ENCODE data around the gene DCTPP1. TPM values are rescaled to one million over a fixed set of nuclear protein-coding genes. Genes with fewer than 3 reads are reported as not detected.

The DCTPP1 gene
- total and polyA plus RNA-seq, 9 of the 15 experiments (the other 6 are each of a cell fraction or from before 2014, with no cell fraction given) = 45.0 to 132 (median 80.6) TPM

DNA sequence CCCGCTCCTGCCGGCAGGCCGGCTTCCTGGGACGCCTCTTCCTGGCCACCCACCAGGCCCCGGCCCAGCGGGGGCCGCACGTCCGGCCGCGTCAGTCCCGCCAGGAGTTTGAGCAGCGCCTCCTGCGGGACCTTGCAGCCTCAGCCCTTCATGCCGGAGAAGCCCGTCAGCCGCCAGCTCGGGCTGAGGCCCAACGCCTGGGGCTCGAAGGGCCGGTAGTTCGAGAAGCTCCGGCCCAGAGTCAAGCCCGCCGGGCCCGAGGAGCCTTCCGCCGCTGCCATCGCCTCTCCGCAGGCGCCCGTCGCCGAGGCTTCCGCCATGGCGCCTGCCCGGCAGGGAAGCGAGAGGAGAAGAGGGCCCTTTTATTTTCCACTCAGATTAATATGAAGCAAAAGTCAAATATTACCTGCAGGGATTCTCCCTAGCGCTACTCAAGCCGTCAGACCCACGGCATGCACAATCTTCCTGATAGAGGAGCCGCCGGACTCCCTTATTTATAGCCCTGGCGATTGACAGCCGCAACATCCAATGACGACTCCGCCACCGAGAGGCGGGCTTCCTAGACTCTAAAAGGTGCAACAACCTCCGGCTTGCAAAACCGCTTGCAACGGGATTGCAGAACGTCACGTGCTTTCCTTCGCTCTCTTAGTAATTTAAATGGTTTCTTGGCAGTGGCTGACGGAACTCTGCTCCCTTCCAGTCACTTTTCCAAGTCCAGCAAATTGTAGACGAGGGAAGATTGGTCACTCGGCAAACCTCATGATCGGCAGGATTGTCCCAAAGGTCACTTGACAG is 15.8 kb upstream of the DCTPP1 start, which contains the start of gene SEPHS2 (continued):
- peak in 1 of 3 experiments; percentile 67; a peak in 2 of 6 replicates for TF ChIP-seq ZBTB11 (CRISPR knock-in tag; IDR thresholded peaks at IDR 0.05)
- TF ChIP-seq JUN (IDR thresholded peaks at IDR 0.05; ENCODE audit: borderline replicate concordance, low read depth, low read length) = peak; percentile 76; the same call in 1 of the 2 replicates
- no peak for TF ChIP-seq JUN (CRISPR knock-in tag; IDR thresholded peaks at IDR 0.05; ENCODE audit: borderline replicate concordance)
- no peak for TF ChIP-seq ZNF696 (CRISPR knock-in tag; conservative IDR thresholded peaks at IDR 0.05)
- no peak for TF ChIP-seq ZNF146 (CRISPR knock-in tag; IDR thresholded peaks at IDR 0.05; ENCODE audit: unreplicated experiment)
- peak; percentile 34 for TF ChIP-seq HNRNPLL (IDR thresholded peaks at IDR 0.05; ENCODE audit: low read depth, low read length, poor library complexity, severe bottlenecking)
- no peak for TF ChIP-seq HMG20A (CRISPR knock-in tag; conservative IDR thresholded peaks at IDR 0.05)
- TF ChIP-seq DDX20 (tag; IDR thresholded peaks at IDR 0.05; ENCODE audit: low read depth) = no peak
- no peak for TF ChIP-seq NFE2L1 (tag; IDR thresholded peaks at IDR 0.05; ENCODE audit: borderline replicate concordance, low read depth)
- peak; percentile 96 for TF ChIP-seq ZNF175 (CRISPR knock-in tag; IDR thresholded peaks at IDR 0.05; ENCODE audit: low read depth)
- TF ChIP-seq TCF7 (IDR thresholded peaks at IDR 0.05; ENCODE audit: borderline replicate concordance) = no peak
- no peak for TF ChIP-seq DIDO1 (tag; IDR thresholded peaks at IDR 0.05; ENCODE audit: low read depth)
- TF ChIP-seq, protein P1, sequence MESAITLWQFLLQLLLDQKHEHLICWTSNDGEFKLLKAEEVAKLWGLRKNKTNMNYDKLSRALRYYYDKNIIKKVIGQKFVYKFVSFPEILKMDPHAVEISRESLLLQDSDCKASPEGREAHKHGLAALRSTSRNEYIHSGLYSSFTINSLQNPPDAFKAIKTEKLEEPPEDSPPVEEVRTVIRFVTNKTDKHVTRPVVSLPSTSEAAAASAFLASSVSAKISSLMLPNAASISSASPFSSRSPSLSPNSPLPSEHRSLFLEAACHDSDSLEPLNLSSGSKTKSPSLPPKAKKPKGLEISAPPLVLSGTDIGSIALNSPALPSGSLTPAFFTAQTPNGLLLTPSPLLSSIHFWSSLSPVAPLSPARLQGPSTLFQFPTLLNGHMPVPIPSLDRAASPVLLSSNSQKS (CRISPR knock-in tag; IDR thresholded peaks at IDR 0.05) = no peak
- peak; percentile 98 for TF ChIP-seq KDM5B (IDR thresholded peaks at IDR 0.05; ENCODE audit: insufficient replicate concordance, low read depth, low read length)
- TF ChIP-seq ZFP1 (CRISPR knock-in tag; IDR thresholded peaks at IDR 0.05) = no peak
- no peak for TF ChIP-seq SNAPC5 (CRISPR knock-in tag; IDR thresholded peaks at IDR 0.05)
- peak; percentile 76 for TF ChIP-seq SOX6 (IDR thresholded peaks at IDR 0.05)
- peak; percentile 90; the same call in 1 of the 2 replicates for TF ChIP-seq MBD1 (CRISPR knock-in tag; IDR thresholded peaks at IDR 0.05)
- peak; percentile 58 for TF ChIP-seq CREM (IDR thresholded peaks at IDR 0.05; ENCODE audit: low read depth)

All from K562 (cell line).